MCF 10A (cell line): ENCODE results near the gene TCERG1L. TPM values are rescaled to one million over a fixed set of nuclear protein-coding genes. Genes with fewer than 3 reads are reported as not detected.

ENCODE experiments used
- BruUV-seq: library from RNA; stranded (reverse); fragments of 400-500 nt; replicated peaks from 2 replicates; lab custom pipeline; 2021; lab: Mats Ljungman, UMichigan
- CTCF ChIA-PET: fragments of 300-600 bp; sonication (Branson Sonifier 250); formaldehyde crosslinking; extraction: SDS; loops from one replicate; lab custom pipeline; 2021; ENCODE audit warnings: antibody characterized with exemption, inconsistent platforms; lab: Yijun Ruan, JAX
- POLR2A ChIA-PET: fragments of 300-600, 350-650 bp; sonication (Branson Sonifier 250); formaldehyde crosslinking; extraction: SDS; loops from one replicate; lab custom pipeline; 2020; ENCODE audit warnings: antibody characterized with exemption, inconsistent platforms; lab: Yijun Ruan, JAX
- DNase-seq: peaks from one replicate; pipeline ENCODE4 v3.0.0-alpha.2; 2018; ENCODE audit not compliant: unreplicated experiment
- H3K27ac Mint-ChIP-seq: one replicate; pipeline ENCODE4 v1.8.0; 2022; ENCODE audit warnings: mild to moderate bottlenecking, low read depth, mixed read lengths; ENCODE audit not compliant: unreplicated experiment
- H3K27me3 Mint-ChIP-seq: one replicate; pipeline ENCODE4 v1.8.0; 2022; ENCODE audit warnings: mixed read lengths; ENCODE audit not compliant: insufficient read depth, unreplicated experiment
- H3K36me3 Mint-ChIP-seq: one replicate; pipeline ENCODE4 v1.8.0; 2022; ENCODE audit warnings: mild to moderate bottlenecking, moderate library complexity, mixed read lengths; ENCODE audit not compliant: insufficient read depth, unreplicated experiment
- H3K4me1 Mint-ChIP-seq: one replicate; pipeline ENCODE4 v1.8.0; 2022; ENCODE audit warnings: mixed read lengths; ENCODE audit not compliant: insufficient read depth, unreplicated experiment
- H3K4me3 Mint-ChIP-seq: one replicate; pipeline ENCODE4 v1.8.0; 2022; ENCODE audit warnings: mild to moderate bottlenecking, moderate library complexity, mixed read lengths; ENCODE audit not compliant: unreplicated experiment
- H3K9me3 Mint-ChIP-seq: one replicate; pipeline ENCODE4 v1.8.0; 2022; ENCODE audit warnings: mixed read lengths; ENCODE audit not compliant: unreplicated experiment
- intact Hi-C: fragments of 100-400 bp; cut with micrococcal nuclease; formaldehyde crosslinking; loops from 2 replicates; pipeline ENCODE4 v1.14.1; 2022
- total RNA-seq: library from RNA; stranded (reverse); gene quantifications from 2 replicates; pipeline ENCODE4 v1.2.3, GENCODE V29; 2022
- TF ChIP-seq, protein P1 (sequence below): fragments of 200-600 bp; IDR thresholded peaks from one replicate; pipeline ENCODE4 v1.8.0; 2022; ENCODE audit warnings: antibody characterized with exemption, mild to moderate bottlenecking; ENCODE audit not compliant: unreplicated experiment

TCERG1L gene
- total RNA-seq, 1 experiment from 2014 or later, result not detected

DNA sequence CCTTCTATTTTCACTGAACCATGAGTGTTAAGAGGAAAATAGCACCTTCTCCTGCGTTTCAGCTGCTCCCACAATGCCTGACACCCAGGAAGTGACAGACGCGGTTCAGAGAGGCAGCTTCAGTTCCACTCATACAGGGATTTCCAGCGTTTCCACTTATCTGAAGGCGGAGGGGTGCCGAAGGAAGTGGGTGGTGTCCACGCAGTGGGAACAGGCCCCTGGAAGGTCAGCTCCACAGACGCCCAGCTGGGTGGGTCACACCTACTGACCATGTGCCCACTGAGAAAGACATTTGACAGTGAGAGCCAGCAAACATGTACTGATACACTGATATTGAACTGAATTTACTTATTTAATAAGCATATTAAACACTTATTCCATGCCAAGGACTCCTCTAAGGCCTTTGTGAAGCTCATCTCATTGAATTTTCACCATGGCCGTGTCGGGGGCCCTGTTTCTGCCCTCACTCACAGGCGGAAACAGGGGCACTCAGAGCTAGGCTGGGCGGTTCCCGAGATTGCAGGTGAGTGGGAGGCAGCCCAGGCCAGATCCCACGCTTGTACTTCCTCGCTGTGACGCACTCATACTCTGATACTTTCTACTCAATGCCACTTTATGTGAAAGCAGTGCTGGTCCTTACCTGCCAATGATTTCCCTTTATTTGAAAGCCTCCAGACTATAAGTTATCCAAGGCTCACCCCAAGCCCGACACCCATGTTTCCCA is 96.8 kb downstream of the TCERG1L start:
- no TSS peak for BruUV-seq
- Mint-ChIP-seq H3K4me3 (no peak overlapping the region), H3K4me1 (no peaks in the 10 kb centered on the region), H3K27ac (no peak overlapping the region), H3K36me3 (no peaks in the 10 kb centered on the region), H3K27me3 (no peaks in the 10 kb centered on the region), H3K9me3 (peaks cover 17% of the 10 kb centered on the region)
- TF ChIP-seq, protein P1, sequence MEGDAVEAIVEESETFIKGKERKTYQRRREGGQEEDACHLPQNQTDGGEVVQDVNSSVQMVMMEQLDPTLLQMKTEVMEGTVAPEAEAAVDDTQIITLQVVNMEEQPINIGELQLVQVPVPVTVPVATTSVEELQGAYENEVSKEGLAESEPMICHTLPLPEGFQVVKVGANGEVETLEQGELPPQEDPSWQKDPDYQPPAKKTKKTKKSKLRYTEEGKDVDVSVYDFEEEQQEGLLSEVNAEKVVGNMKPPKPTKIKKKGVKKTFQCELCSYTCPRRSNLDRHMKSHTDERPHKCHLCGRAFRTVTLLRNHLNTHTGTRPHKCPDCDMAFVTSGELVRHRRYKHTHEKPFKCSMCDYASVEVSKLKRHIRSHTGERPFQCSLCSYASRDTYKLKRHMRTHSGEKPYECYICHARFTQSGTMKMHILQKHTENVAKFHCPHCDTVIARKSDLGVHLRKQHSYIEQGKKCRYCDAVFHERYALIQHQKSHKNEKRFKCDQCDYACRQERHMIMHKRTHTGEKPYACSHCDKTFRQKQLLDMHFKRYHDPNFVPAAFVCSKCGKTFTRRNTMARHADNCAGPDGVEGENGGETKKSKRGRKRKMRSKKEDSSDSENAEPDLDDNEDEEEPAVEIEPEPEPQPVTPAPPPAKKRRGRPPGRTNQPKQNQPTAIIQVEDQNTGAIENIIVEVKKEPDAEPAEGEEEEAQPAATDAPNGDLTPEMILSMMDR, result no peak
- ChIA-PET CTCF (interaction anchor here (0.7 kb wide), 1 partner anchor 88 kb away, joined by 3 read pairs; no protein-coding TSS in a partner anchor), POLR2A (interaction anchor here (0.5 to 0.6 kb wide), 2 partner anchors 98 to 237 kb away, joined by 3 to 4 read pairs; no protein-coding TSS in a partner anchor)
- intact Hi-C loops, result no loop called here
- DNase-seq, result no peak

DNA sequence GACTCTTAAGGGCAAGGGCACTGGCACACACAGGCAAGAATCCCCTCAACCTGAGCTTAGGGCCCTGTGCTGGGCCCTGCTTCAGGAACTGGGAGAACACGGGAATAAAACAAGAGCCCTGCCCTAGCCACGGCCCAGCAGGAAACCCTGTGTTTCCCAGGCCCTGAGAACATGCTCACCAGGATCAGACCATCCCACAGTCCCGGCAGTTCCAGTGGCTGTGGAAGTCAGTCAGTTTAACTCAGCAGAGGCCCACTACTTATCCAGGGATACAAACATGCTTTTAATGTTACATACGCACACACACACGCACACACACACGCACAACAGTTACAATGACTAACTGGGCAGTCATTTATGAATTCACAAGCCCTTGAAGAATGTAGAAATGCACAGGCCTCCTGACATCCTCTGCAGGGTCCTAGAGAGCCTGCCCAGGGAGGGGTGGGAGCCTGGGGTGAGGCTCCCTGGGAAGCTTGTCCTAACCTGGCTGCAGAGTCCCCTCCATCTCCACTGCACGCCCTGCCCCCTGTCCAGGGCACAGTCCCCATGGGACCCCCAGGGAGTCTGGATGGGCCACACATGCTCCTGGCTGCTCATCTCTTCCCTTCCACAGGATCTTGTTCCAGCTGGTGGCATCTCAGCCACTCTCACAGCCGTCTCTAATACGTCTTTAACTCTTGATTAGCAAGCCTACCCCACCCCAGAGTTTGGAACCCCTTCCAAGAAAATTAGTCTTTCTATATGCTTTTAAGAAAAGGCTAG is 97.6 kb downstream of the TCERG1L start:
- ChIA-PET CTCF (no interaction called here), POLR2A (interaction anchor here (0.6 kb wide), 1 partner anchor 238 kb away, joined by 3 read pairs; no protein-coding TSS in a partner anchor)
- peaks cover 17% of the 10 kb centered on the region for H3K9me3 Mint-ChIP-seq
- BruUV-seq, result no TSS peak
- H3K36me3 Mint-ChIP-seq, result no peaks in the 10 kb centered on the region
- H3K27me3 Mint-ChIP-seq, result no peaks in the 10 kb centered on the region
- no peak for DNase-seq
- H3K27ac Mint-ChIP-seq, result no peak overlapping the region
- H3K4me1 Mint-ChIP-seq, result no peaks in the 10 kb centered on the region
- intact Hi-C loops, result no loop called here
- no peak overlapping the region for H3K4me3 Mint-ChIP-seq
- TF ChIP-seq, protein P1, result no peak

DNA sequence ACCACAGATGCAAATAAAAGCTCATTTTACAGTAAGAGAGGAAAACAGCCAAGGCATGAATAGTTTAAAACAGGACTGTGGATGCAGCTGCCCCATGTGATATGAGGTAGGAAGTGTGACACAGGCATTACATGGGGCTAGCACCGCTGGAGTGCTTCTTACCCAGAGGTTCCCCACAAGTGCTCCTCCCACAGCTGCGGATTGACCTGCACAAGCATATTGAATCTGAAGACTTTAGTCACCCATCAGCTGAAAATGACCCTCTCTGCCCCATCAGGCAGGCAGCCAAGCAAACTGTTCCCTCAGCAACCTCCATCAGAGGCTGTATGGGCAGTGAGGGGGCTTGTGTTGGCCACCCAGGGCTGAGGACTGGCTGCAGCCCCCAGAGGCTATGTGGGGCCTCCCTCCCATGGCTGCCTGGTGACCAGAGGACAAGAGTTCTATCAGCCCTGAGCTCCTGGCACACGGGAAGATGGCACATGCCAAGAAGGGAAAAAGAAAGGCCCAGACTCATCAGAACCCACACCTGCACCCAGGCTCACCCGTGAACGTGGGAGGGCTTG is 98.7 kb downstream of the TCERG1L start:
- H3K4me3 Mint-ChIP-seq, result no peak overlapping the region
- intact Hi-C loops, result no loop called here
- ChIA-PET POLR2A (no interaction called here), CTCF (no interaction called here)
- TF ChIP-seq, protein P1, result no peak
- no peaks in the 10 kb centered on the region for H3K4me1 Mint-ChIP-seq
- no TSS peak for BruUV-seq
- H3K27ac Mint-ChIP-seq, result no peak overlapping the region
- DNase-seq, result no peak
- no peaks in the 10 kb centered on the region for H3K27me3 Mint-ChIP-seq
- H3K36me3 Mint-ChIP-seq, result no peaks in the 10 kb centered on the region
- H3K9me3 Mint-ChIP-seq, result peaks cover 17% of the 10 kb centered on the region
